K562 (cell line): ENCODE results near the gene PLXNB3. TPM values are rescaled to one million over a fixed set of nuclear protein-coding genes. Genes with fewer than 3 reads are reported as not detected.

Experiments
- CBX1 ChIP-seq: sonication (generic); IDR thresholded peaks from 2 replicates; pipeline ENCODE4 v1.6.1; 2016; ENCODE audit warnings: antibody characterized with exemption, low read depth, mild to moderate bottlenecking
- CSDE1 ChIP-seq, 2 experiments: fragments of 450-650 bp; IDR thresholded peaks; 2 replicates each; pipeline ENCODE4 v1.6.1; 2016; ENCODE audit warnings: mild to moderate bottlenecking in 1 of 2
- CTCFL ChIP-seq: IDR thresholded peaks from 2 replicates; pipeline ENCODE4 v1.6.1; 2011; ENCODE audit warnings: borderline replicate concordance, low read depth, mild to moderate bottlenecking, moderate library complexity, low read length; ENCODE audit not compliant: insufficient read depth, poor library complexity, severe bottlenecking
- HDAC1 ChIP-seq, 2 experiments: fragments of 450-650 bp; IDR thresholded peaks; 2 replicates each; pipeline ENCODE4 v1.6.1; 2016 to 2017; ENCODE audit warnings: inconsistent platforms in 1 of 2, mild to moderate bottlenecking in 1 of 2, moderate library complexity in 1 of 2
- HDAC2 ChIP-seq: fragments of 450-650 bp; IDR thresholded peaks from 2 replicates; pipeline ENCODE4 v1.6.1; 2016; ENCODE audit warnings: mild to moderate bottlenecking
- HLTF ChIP-seq: fragments of 450-650 bp; IDR thresholded peaks from 2 replicates; pipeline ENCODE4 v1.6.1; 2016
- KLF16 ChIP-seq: IDR thresholded peaks from 2 replicates; pipeline ENCODE4 v1.6.1; 2016; ENCODE audit warnings: antibody characterized with exemption
- MCM2 ChIP-seq: fragments of 450-650 bp; IDR thresholded peaks from 2 replicates; pipeline ENCODE4 v1.6.1; 2017; ENCODE audit warnings: low read depth, mild to moderate bottlenecking
- MTA2 ChIP-seq: fragments of 450-650 bp; IDR thresholded peaks from 2 replicates; pipeline ENCODE4 v1.6.1; 2016; ENCODE audit warnings: low read depth
- POLR2A ChIP-seq: fragments of 450-650 bp; conservative IDR thresholded peaks from 2 replicates; pipeline ENCODE4 v1.6.1; 2016
- RFX5 ChIP-seq: IDR thresholded peaks from 2 replicates; pipeline ENCODE4 v1.6.1; 2011; ENCODE audit warnings: low read depth, mild to moderate bottlenecking, improper control_type of control experiment, low read length
- SIRT6 ChIP-seq: IDR thresholded peaks from one replicate; pipeline ENCODE4 v1.6.1; 2012; ENCODE audit warnings: low read depth, mild to moderate bottlenecking, control low read depth, inconsistent platforms, low read length, moderate library complexity
- SMC3 ChIP-seq: conservative IDR thresholded peaks from 2 replicates; pipeline ENCODE4 v1.6.1; 2011; ENCODE audit warnings: low read depth, low read length, improper control_type of control experiment; ENCODE audit not compliant: insufficient read depth
- TAF7 ChIP-seq: fragments of 450-650 bp; IDR thresholded peaks from 2 replicates; pipeline ENCODE4 v1.6.1; 2016; ENCODE audit warnings: missing genetic modification characterization, missing compliant biosample characterization
- TBP ChIP-seq: optimal IDR thresholded peaks from 2 replicates; pipeline ENCODE3; 2011; ENCODE audit warnings: low read depth, low read length, improper control_type of control experiment
- ZBTB7A ChIP-seq: IDR thresholded peaks from 2 replicates; pipeline ENCODE4 v1.6.1; 2011; ENCODE audit warnings: low read depth, mild to moderate bottlenecking, low read length, moderate library complexity, borderline replicate concordance; ENCODE audit not compliant: control insufficient read depth
- ZC3H11A ChIP-seq: IDR thresholded peaks from 2 replicates; pipeline ENCODE4 v1.6.1; 2012; ENCODE audit warnings: low read depth, low read length, improper control_type of control experiment
- ZNF263 ChIP-seq: sonication (generic); formaldehyde crosslinking; IDR thresholded peaks from 2 replicates; pipeline ENCODE4 v1.8.0; 2022; ENCODE audit warnings: mild to moderate bottlenecking, missing genetic modification reagents, borderline replicate concordance
- ZNF511 ChIP-seq: sonication (generic); formaldehyde crosslinking; IDR thresholded peaks from 2 replicates; pipeline ENCODE4 v1.8.0; 2022; ENCODE audit warnings: mild to moderate bottlenecking, missing genetic modification reagents
- ZNF592 ChIP-seq: fragments of 450-650 bp; IDR thresholded peaks from 2 replicates; pipeline ENCODE4 v1.6.1; 2017; ENCODE audit warnings: antibody characterized with exemption, mild to moderate bottlenecking
- ZNF75A ChIP-seq: fragments of 450-650 bp; formaldehyde crosslinking; IDR thresholded peaks from 2 replicates; pipeline ENCODE4 v1.4.0; 2020; ENCODE audit warnings: mild to moderate bottlenecking
- polyA plus RNA-seq, 8 experiments: library from polyadenylated mRNA; depleted of rRNA in 4 of 8; stranded (reverse) in 5 of 8; unstranded in 3 of 8; fragments of >200 nt; fragmentation: Nextera tagmentation in 2 of 8; fragmentation: Illumina TruSeq in 1 of 8; extraction: Ambion mirVana in 2 of 8; extraction: Trizol in 1 of 8; gene quantifications; 2 replicates each; pipeline versions ENCODE4 v1.2.1 to v1.2.3, GENCODE V29; 2011 to 2014; ENCODE audit warnings: inconsistent platforms in 1 of 8, missing spikeins in 1 of 8
- total RNA-seq, 7 experiments: library from RNA; depleted of rRNA in 6 of 7; stranded (reverse); fragments of >200 nt in 6 of 7; fragmentation: Illumina TruSeq in 2 of 7; extraction: Trizol in 2 of 7; gene quantifications; 2 replicates each; pipeline versions ENCODE4 v1.2.1 to v1.2.3, GENCODE V29; 2011 to 2021; ENCODE audit warnings: low replicate concordance in 1 of 7
- TF ChIP-seq, protein P1 (sequence below): sonication (generic); formaldehyde crosslinking; IDR thresholded peaks from 2 replicates; pipeline ENCODE4 v1.8.0; 2022; ENCODE audit warnings: mild to moderate bottlenecking, missing genetic modification reagents

PLXNB3 gene
- total and polyA plus RNA-seq, 9 of the 15 experiments (the other 6 are each of a cell fraction or from before 2014, with no cell fraction given), result 0.22 to 2.0 (median 1.4) TPM; not detected in 2

- TF ChIP-seq CTCFL (no peak), SIRT6 (no peak), CBX1 (no peak), TBP (peak; percentile 69), RFX5 (no peak), ZNF75A (CRISPR knock-in tag) (peak; percentile 99), MTA2 (no peak), KLF16 (no peak), ZNF263 (CRISPR knock-in tag) (peak; percentile 42; the same call in 1 of the 2 replicates), MCM2 (no peak), ZBTB7A (peak; percentile 75; the same call in 1 of the 2 replicates), CSDE1 (IDR thresholded peaks at IDR 0.05) (no peak), HDAC1 (IDR thresholded peaks at IDR 0.05) (peak in 1 of 2 experiments; percentile 66; a peak in 1 of 4 replicates), ZC3H11A (no peak), ZNF511 (CRISPR knock-in tag) (no peak), ZNF592 (no peak), POLR2A (peak; percentile 83), TAF7 (tag) (peak; percentile 83), SMC3 (no peak), HLTF (no peak), HDAC2 (no peak)
- TF ChIP-seq, protein P1, sequence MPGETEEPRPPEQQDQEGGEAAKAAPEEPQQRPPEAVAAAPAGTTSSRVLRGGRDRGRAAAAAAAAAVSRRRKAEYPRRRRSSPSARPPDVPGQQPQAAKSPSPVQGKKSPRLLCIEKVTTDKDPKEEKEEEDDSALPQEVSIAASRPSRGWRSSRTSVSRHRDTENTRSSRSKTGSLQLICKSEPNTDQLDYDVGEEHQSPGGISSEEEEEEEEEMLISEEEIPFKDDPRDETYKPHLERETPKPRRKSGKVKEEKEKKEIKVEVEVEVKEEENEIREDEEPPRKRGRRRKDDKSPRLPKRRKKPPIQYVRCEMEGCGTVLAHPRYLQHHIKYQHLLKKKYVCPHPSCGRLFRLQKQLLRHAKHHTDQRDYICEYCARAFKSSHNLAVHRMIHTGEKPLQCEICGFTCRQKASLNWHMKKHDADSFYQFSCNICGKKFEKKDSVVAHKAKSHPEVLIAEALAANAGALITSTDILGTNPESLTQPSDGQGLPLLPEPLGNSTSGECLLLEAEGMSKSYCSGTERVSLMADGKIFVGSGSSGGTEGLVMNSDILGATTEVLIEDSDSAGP (CRISPR knock-in tag), result no peak
These were observed 39.6 kb upstream of the PLXNB3 start, which contains the start of the genes ABCD1 and BCAP31 (continued) for GRCh38 chrX:153724252-153725038.
